ENCODE data around the gene IL10RB.

GRCh38 chr21:33241846-33242245, 24.3 kb upstream of the IL10RB start:
- TF ChIP-seq CTCF (IDR thresholded peaks at IDR 0.05; ENCODE audit: insufficient read depth, low read length) (no peak), GABPA (IDR thresholded peaks at IDR 0.05; ENCODE audit: low read depth) (no peak)

Measured in HL-60 (cell line).